ES-I3 (cell line): ENCODE data around the gene RAD51B.
"Not testable (repeated sequence)": the region's sequence is repeated elsewhere in the genome, so short reads cannot be mapped to it uniquely, and the experiment has no call there.

Experiments used
- H3K36me3 ChIP-seq: 2 replicates; pipeline ENCODE4 v1.6.1; 2013; ENCODE audit warnings: mild to moderate bottlenecking, low read length, control low read depth, moderate library complexity; ENCODE audit not compliant: insufficient read depth
- H3K4me1 ChIP-seq: 2 replicates; pipeline ENCODE4 v1.6.1; 2013; ENCODE audit warnings: mild to moderate bottlenecking, control low read depth, low read length; ENCODE audit not compliant: insufficient read depth
- H3K9ac ChIP-seq: 2 replicates; pipeline ENCODE4 v1.6.1; 2013; ENCODE audit warnings: low read depth, mild to moderate bottlenecking, low read length, moderate library complexity
- H3K9me3 ChIP-seq: 2 replicates; pipeline ENCODE4 v1.6.1; 2013; ENCODE audit warnings: mild to moderate bottlenecking, low read length, moderate library complexity; ENCODE audit not compliant: control insufficient read depth, insufficient read depth

Gene RAD51B

DNA sequence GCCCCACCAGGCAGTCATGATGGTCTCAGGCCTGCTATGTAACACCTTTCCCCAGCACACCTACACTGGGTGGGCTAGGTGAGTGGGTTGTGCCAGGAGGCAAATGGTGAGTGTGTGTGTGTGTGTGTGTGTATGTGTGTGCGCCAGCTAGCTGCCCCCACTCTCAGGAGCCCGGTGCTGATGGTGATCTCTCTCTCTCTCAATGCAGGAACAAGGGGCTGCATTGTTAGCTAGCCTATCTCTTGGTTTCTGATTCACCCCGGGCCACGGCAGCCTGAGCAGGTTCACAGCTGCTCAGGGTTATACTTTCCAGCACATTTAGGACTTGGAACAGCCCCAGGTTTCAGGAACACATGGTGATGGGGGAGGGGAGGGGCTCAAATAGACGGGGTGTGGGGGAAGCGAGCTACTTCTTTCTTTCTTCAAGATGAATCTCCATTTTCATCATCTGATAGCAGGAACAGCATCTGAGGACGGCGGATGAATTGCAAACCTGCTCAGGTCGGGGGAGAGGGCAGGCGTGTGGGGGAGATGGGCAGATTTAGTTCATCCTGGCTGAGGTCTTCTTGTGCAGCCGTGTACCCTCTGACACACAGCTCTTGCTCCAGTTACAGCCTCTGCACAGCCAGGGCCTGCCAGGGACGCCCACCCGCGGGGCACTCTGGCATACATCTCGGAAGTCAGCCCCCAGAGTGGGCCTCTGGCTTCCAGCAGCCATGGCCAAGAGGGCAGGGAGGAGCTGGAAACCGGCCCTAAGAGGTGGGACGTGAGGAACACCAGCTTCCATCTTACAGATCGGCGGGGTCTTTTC, 835.6 kb downstream of the RAD51B start:
- peaks cover 10% of the 10 kb centered on the region; the same call in 1 of the 2 replicates for H3K4me1 ChIP-seq
- H3K9me3 ChIP-seq: no peaks in the 10 kb centered on the region
- H3K9ac ChIP-seq: no peak overlapping the region
- H3K36me3 ChIP-seq: no peaks in the 10 kb centered on the region

DNA sequence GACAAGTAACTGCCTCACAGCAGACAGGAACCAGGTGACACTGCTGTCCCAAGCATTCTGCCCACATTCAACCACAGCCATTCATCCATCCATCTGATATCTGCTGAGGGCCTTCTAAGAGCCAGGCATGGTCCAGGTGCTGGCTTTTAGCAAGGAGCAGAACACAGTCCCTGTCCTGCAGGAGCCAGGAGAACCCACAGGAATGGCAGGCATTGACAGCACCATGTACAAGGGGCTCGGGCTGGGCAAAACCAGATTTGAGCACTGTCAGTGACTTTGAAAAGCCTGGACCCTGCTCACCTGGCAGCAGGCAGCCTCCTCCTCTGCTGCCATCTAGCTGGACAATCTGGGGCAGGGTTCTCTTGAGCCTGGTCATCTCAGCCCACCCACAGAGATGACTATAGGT, 836.3 kb downstream of the RAD51B start:
- H3K4me1 ChIP-seq: peaks cover 10% of the 10 kb centered on the region; the same call in 1 of the 2 replicates
- no peaks in the 10 kb centered on the region for H3K36me3 ChIP-seq
- no peak overlapping the region for H3K9ac ChIP-seq
- H3K9me3 ChIP-seq: no peaks in the 10 kb centered on the region

DNA sequence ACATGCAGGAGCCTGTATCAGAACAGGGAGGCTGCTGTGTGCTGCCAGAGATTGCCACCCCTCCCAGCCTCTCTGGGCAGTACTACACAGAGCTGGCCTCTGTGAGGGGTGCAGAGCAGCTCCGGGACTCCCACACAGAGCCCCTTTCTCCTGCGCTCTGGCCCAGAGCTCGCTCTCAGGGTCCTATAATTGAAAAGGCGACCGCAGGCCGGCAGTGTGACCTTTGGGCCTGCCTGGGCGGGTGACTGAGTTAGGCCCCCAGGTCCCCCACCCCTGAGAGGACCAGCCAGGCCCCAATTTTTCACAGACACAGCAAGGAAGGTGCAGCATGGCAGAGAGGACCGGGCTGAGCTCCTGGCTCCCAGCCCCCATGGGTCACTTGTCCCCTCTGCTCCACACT, 836.9 kb downstream of the RAD51B start:
- Histone ChIP-seq H3K9ac (no peak overlapping the region), H3K4me1 (peaks cover 10% of the 10 kb centered on the region; the same call in 1 of the 2 replicates), H3K9me3 (no peaks in the 10 kb centered on the region), H3K36me3 (no peaks in the 10 kb centered on the region)

DNA sequence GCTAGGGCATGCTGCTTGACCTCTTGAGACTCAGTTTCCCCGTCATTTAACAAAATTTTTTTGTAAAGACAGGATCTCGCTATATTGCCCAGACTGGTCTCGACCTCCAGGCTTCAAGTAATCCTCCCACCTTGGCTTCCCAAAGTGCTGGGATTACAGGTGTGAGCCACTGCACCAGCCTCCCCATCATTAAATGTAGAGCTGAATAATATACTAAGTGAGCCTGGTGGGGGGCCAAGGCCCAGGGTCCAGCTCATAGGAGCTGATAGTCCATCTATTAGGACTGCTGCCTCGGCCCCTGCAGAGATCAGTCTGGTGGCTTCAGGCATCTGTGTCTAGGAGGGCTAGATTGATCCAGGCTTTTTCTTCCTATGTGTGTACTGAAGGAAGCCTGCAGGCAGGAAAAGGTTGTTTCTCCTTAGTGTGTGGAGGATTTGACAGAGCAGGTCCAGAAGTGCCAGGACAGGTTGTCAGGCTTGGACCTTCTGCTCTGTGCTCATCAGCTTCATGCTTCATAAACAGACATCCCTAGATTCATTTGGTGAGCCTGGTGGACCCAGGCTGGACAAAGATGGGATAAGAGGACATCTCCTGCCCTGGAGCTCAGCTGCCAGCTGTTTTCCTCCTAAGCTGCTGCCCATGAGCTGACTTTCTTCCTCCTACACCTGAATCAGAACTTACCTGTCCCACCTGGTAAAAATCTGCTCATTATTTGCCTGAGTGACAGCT, 837.9 kb downstream of the RAD51B start:
- Histone ChIP-seq H3K9me3 (no peaks in the 10 kb centered on the region), H3K36me3 (no peaks in the 10 kb centered on the region), H3K4me1 (peaks cover 10% of the 10 kb centered on the region; the same call in 1 of the 2 replicates), H3K9ac (no peak overlapping the region)

- Histone ChIP-seq H3K9me3 (no peaks in the 10 kb centered on the region), H3K36me3 (no peaks in the 10 kb centered on the region), H3K4me1 (peaks cover 10% of the 10 kb centered on the region; the same call in 1 of the 2 replicates), H3K9ac (no peak overlapping the region)
These were observed 838.5 kb downstream of the RAD51B start for GRCh38 chr14:68658029-68658509.

DNA sequence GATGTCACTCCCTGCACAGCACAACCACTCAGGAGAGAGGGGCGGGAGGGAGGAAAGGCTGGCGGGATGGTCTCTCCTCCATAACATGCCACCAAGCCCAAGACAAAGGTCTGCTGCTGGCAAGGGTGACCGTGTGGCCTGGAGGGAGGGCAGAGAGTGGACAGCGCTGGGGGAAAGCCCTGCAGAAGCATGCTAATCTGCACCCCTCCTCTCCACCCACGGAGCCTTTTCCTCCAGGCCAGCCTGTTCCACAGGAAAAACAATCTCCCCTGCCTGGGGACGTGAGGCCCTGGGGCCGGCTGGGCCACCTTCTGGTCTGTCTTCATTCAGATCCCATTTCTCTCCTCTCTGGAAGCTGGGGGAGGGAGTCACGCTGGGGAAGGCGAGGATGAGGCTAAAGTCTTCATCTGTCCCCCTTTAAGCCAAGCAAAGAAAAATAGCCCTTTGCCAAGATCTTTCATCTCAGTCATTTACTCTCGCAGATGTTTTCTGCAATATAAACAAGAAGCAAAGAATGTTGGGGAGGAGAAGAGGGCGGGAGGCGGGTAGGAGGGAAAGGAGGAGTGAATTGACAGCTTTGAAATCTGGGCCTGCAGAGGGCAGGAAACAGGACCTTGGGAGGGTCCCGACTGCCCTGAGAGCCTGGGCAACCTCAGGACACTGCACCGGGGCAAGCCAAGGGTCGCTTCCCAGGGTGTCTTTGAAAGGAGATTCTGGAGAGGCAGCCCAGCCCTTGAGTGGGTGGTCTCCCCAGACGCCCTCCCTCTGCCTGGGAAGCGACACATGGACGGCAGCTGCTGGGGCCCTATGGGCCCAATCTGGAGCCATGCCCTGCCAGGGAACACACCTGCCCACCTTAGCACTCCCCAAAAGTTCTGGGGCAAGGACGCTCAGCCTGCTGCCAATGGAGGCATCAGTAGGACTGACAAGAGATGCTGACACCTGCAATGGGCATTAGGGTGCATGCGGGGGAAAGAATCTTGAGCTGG, 839.7 kb downstream of the RAD51B start:
- Histone ChIP-seq H3K4me1 (peaks cover 10% of the 10 kb centered on the region; the same call in 1 of the 2 replicates), H3K9me3 (no peaks in the 10 kb centered on the region), H3K36me3 (no peaks in the 10 kb centered on the region), H3K9ac (no peak overlapping the region)

DNA sequence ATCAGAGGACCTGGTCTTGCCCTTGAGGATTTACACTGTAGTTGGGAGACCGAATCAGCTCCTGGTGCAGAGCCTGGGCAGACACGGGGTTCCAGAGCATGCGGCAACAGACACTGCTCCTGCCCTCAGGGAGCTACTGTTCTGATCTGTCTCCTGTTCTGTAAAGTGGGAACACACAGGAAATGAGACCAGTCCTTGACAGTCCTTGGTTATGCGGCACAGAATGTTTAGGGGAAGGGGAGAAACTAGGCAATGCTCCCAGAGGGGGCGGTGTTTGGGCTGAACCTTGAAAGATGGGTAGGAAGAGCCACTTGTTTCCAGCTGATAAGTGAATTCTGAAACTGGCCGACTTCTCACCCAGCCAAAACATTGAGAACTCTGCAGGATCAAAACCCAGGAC, 840.9 kb downstream of the RAD51B start:
- Histone ChIP-seq H3K4me1 (peaks cover 10% of the 10 kb centered on the region; the same call in 1 of the 2 replicates), H3K9ac (no peak overlapping the region), H3K9me3 (no peaks in the 10 kb centered on the region), H3K36me3 (no peaks in the 10 kb centered on the region)

- Histone ChIP-seq H3K36me3 (no peaks in the 10 kb centered on the region), H3K9me3 (no peaks in the 10 kb centered on the region), H3K9ac (no peak overlapping the region), H3K4me1 (peaks cover 10% of the 10 kb centered on the region; the same call in 1 of the 2 replicates)
These were observed 841.9 kb downstream of the RAD51B start for GRCh38 chr14:68661226-68662225.

DNA sequence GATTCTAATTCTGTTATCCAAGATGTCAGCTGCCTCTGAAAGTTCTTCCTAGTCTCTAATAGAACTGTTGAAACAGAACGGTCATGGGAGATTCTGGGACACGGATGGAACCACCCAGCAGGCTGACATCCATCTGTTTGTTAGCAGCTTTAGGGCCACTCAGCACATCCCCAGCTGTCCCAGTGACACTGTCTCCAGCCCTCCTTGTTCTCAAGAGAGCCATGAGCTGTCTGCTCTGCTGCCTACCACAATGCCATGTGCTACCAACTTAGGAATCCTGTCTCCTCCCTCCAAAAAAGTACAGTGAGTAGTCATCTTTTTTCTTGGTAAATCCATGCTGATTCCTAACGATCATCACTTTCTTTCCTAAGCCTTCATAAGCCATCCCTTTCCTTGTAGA, 842.8 kb downstream of the RAD51B start:
- peaks cover 10% of the 10 kb centered on the region; the same call in 1 of the 2 replicates for H3K4me1 ChIP-seq
- no peaks in the 10 kb centered on the region for H3K9me3 ChIP-seq
- H3K36me3 ChIP-seq: no peaks in the 10 kb centered on the region
- no peak overlapping the region for H3K9ac ChIP-seq

DNA sequence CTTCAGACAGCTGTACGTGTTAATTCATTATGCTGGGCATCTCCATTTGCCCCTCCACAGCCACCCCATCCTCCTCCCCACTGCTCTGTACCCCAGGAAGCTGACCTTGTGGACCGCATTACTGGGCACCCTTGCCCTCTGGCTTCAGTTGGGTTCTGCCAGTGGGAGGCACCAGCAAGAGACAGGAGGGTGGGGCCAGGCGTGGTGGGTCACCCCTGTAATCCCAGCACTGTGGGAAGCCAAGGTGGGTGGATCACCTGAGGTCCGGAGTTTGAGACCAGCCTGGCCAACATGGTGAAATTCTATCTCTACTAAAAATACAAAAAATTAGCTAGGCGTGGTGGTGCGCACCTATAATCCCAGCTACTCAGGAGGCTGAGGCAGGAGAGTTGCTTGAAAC, 843.2 kb downstream of the RAD51B start:
- not testable (repeated sequence) for H3K9ac ChIP-seq, H3K4me1 ChIP-seq, H3K36me3 ChIP-seq, H3K9me3 ChIP-seq

GRCh38 chr14:68663385-68664076, 844.0 kb downstream of the RAD51B start:
- Histone ChIP-seq H3K9me3 (no peaks in the 10 kb centered on the region), H3K9ac (no peak overlapping the region), H3K36me3 (no peaks in the 10 kb centered on the region), H3K4me1 (peaks cover 10% of the 10 kb centered on the region; the same call in 1 of the 2 replicates)

DNA sequence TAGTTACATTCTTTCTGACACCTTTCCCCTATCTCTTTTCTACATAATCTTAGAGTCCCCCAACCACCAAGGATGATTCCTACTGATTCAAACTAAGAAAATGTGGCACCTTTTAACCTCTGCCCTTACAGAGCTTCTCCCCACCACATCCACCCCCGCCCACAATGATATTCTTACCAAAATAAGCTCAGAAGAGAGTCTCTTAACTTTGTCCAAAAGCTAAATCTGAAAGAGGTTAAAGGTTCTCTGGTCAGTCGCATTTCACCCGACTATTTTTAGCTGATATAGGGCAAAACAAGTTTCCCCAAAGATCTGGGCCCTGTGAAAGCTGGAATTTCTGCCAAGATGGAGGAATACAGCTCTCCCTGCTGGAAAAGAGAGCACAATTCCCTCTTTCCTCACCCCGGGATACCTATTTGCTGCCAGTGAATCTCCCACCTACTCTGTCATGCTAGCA, 844.7 kb downstream of the RAD51B start:
- Histone ChIP-seq H3K4me1 (peaks cover 4% of the 10 kb centered on the region; the same call in 1 of the 2 replicates), H3K9me3 (no peaks in the 10 kb centered on the region), H3K9ac (no peak overlapping the region), H3K36me3 (no peaks in the 10 kb centered on the region)
